COR-L47 (cell line): Measurements from ENCODE around the gene CAB39.
A peak's percentile ranks its signal among the peaks of the same experiment; 100 is the strongest.

Experiments
- DNase-seq: peaks from one replicate; lab custom pipeline; 2025; lab: John Stamatoyannopoulos, UW

The CAB39 gene

GRCh38 chr2:230821261-230821990 lies 108.8 kb downstream of the CAB39 start:
- DNase-seq: no peak

- DNase-seq: no peak
These were observed 109.4 kb downstream of the CAB39 start for GRCh38 chr2:230821991-230822520.

- DNase-seq: no peak
These were observed 110.8 kb downstream of the CAB39 start for GRCh38 chr2:230823264-230823964.

GRCh38 chr2:230824406-230824978 lies 111.8 kb downstream of the CAB39 start:
- peak; percentile 19 for DNase-seq

DNA sequence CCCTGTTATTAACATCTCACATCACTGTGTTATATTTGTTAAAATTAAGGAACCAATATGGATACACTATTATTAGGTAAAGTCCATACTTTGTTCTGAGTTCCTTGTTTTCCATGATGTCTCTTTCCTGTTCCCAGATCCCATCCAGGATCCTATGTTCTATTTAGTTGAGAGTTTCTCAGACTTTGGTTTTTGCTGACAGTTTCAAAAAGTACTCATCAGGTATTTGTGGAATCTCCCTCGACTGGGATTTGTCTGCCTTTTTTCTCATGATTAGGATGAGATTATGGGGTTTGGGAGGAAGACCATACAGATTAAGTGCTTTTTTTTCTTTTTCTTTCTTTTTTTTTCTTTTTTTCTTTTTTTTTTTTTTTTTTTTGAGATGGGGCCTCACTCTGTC lies 112.7 kb downstream of the CAB39 start:
- no peak for DNase-seq

GRCh38 chr2:230827774-230828271 lies 115.2 kb downstream of the CAB39 start:
- no peak for DNase-seq

DNA sequence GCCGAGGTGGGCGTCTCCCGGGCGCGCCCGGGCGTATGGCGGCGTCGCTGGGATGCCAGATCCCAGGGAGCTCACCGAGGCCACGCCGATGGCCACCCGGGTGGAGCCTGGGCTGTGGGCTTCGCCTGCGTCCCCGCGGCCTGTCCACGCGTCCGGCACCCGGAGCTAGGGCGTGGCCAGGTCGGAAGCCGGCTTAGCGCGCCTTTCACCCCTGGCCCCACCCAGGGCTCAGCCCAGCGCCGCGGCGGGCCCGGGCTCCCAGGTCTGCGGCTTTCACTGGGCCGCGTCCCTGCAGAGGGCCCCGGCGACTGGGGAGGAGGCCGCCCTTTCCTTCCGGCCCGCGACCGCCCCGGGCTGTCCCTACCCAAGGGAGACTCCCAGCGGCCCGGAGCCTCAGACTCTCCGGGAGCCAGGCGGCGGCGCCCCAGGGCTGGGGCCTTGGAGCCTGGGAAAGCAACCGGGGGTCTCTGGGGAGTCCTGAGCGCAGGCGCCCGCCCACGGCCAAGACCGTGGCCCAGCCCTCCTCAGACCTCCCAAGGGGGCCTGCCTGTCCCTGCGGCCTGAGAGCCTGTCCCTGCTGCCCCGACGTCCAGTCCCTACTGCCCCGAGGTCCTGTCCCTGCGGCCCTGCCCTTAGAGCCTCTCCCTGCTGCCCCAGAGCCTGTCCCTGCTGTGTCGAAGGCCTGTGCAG lies 115.8 kb downstream of the CAB39 start:
- no peak for DNase-seq

DNA sequence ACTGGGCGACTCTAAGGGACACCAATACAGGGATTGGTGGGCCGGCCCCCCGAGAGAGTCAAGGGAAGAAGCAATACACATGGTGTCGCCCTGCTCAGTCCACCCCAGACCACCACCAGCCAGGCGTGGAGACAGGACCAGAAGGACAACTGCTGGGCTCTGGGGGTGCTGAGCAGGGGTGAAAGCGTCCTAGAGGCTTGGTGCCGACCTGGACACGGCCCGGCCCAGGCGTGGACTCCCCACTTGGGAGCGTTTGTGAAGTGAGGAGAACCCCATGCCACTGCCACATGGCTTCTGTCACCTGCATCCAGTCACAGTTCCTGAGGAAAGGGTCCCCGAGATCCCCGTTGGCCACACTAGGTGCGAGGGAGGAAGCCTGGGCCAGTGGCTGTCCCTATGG lies 116.7 kb downstream of the CAB39 start:
- no peak for DNase-seq

DNA sequence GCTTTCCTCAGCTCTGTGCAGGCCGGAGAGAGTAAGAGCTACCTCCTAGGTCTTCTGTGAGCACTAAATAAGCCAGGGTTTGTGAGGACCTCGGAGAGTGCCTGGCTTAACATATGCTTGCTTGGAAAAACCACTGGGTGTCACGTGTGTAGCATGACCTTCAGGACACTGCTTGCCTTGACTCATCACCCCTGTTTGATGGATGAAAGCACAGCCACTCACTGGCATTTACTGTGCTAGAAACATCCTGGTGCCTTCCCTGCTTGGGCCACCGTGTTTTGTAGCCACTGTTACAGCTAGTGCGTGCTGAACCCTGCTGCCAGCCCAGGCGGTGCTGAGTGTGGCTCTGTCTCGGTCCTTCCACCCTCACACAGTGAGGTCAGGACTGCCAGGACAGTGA lies 117.3 kb downstream of the CAB39 start:
- DNase-seq: no peak

- DNase-seq: no peak
These were observed 117.8 kb downstream of the CAB39 start for GRCh38 chr2:230830428-230830827.

DNA sequence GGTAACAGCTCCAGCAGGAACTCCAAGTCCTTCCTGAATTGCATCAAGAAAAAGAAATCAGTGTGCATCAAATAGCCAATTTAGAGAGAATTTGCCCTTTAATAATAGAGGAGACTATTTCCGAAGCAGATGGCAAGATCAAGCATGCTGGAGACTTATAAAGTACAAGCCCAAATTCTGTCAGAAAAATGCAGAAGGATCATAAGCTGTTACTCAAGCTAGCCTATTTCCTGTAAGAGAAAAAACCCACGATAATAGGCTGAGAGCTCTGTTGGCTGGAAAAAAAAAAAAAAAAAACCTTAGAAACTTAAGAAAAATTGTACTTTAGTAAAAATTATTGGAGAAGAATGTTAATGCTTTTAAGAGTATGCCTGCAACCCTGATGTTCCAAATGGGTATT lies 127.7 kb downstream of the CAB39 start:
- DNase-seq: no peak

GRCh38 chr2:230842473-230842872 lies 129.8 kb downstream of the CAB39 start:
- no peak for DNase-seq

DNA sequence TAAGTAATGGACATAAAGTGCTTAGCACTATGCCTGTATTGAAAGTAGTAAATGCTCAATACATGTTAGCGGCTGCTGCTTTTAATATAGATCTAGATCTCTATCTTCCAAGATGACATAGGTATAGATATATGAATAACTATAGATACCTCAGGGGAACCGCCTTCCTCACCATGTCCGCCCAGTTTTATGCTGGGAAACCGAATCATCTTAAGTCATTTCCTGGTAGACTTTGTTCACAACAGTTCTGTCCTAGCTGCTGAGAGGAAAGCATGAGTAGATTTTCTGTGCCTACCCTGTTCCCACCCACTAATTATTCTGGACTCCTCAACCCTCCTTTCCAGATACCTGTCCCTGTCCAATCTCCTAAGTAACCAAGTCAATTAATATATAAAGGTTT lies 130.5 kb downstream of the CAB39 start:
- DNase-seq: no peak

- DNase-seq: no peak
These were observed 133.7 kb downstream of the CAB39 start for GRCh38 chr2:230846360-230846759.

DNA sequence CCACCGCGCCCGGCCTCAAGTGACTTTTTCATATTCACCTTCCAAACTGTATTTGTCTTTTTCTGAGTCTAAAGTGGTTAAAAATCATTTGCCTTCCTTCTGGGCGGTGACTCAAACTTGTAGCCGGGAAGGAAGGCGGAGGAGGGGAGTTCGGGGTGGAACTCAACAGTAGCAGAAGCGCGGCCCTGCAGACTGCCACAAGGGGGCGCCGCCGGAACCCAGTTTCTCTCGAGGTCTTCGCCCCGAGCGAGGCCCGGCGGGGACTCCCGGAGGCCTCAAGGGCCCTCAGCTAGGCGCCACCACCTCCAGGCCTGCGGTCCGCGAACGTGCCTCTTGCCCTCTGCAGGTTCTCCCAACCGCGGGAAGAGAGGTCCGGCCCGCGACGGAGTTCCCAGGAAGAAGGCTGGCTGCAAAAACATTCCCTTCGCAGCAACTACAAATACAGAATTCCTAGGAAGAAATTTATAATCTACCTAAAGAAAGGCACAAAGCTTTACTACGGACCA lies 135.3 kb downstream of the CAB39 start:
- DNase-seq: peak; percentile 31

DNA sequence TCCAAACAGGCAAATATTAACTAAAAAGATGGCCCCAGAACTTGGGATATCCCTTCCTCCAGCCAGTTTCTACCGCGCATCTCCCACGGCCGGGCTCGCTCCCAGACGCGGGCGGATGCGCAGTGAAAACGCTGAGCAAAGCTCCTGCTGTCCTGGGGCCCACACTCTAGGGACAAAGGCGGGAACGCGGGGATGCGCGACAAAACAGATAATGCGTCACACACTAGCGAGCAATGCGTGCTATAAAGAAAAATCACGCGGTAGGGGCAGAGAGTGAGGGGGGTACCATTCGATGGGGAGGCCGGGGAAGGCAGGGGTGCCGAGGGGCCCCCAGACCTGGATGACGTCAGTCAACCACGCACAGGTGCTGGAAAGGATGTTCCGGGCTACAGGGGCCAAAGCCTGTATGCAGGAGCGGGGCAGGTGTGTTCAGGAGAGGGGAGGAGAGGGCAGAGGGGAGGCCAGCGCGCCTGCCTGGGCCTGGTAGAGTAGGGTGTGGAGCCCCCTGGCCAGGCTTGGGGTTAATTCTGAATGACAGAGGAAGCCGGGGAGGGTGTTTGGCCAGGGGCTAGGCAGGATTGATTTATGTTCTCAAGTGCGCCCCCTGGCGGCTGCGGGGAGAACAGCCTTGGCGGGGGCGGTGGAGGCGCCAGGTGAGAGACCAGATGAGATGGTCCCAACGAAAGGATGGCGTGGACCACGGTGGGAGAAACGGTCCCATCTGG lies 137.2 kb downstream of the CAB39 start:
- DNase-seq: no peak

DNA sequence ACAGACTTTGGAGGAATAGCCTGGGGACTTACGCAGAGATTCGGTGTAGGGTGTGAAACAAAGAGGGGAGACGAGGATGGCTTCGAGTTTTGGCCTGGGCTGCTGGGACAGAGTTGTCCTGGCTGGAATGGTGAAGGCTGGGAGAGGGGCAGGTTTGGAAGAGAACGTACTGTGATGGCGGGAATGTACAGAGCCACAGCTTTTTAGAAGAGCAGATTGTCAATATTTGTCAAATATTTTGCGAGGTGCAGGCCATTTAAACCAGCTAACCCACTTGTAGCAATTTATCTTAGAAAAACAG lies 137.7 kb downstream of the CAB39 start:
- DNase-seq: no peak

DNA sequence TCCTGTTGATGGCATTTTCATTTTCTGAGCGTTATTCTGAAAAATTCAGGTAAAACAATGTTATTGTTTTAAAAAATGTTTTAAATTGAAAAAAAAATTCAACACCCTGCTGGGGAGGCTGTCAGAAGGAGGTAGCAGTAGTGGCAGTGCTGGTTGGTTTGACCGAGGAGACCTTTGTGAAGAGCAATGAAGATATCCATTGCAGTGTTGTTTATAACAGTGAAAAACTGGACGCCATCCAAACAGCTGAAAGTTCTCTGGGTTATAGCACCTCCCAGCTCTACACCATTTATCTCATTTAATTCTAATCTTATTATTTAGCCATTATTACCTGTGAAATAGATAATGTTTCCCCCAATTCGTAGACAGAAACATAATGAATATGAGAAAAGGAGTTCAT lies 139.5 kb downstream of the CAB39 start:
- DNase-seq: no peak

DNA sequence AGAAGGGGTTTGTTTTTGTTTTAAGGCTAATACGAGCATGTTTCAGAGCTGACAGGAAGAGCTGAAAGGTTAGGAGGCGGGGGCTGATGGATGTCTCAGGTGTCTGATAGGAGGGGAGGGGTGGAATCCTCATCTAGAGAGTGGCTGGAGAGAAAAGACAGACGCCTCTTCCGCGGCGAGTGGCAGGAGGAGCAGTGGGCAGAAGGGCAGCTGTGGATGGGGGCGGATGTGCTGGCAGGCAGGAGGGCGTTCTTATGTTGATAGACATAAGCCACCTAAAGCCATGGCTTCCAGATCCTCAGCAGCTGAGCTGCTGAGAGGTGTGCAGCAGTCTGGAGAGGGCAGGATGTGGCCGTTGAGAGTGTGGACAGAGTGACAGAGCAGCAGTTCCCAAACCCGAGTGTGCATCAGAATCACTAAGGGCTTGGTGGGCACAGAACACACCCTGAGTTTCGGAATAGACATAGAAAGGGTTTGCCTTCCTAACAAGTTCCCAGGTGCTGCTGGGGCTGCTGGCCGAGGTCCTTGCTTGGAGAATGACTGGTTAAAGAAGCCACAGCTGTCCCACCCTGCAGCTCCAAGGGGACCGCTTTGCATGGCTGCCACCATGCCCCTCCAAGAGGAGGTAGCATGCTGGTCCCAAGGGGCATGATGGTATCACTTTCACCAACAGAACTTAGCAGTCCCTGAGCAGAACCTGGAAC lies 149.1 kb downstream of the CAB39 start:
- no peak for DNase-seq

GRCh38 chr2:230862292-230862691 lies 149.7 kb downstream of the CAB39 start:
- DNase-seq: no peak

- no peak for DNase-seq
These were observed 150.4 kb downstream of the CAB39 start for GRCh38 chr2:230863031-230863430.
